ENCODE data around the gene SLC43A1. TPM values are rescaled to one million over a fixed set of nuclear protein-coding genes. Genes with fewer than 3 reads are reported as not detected.

The SLC43A1 gene
- total RNA-seq, 1 experiment from 2014 or later, result 27.1 TPM

DNA sequence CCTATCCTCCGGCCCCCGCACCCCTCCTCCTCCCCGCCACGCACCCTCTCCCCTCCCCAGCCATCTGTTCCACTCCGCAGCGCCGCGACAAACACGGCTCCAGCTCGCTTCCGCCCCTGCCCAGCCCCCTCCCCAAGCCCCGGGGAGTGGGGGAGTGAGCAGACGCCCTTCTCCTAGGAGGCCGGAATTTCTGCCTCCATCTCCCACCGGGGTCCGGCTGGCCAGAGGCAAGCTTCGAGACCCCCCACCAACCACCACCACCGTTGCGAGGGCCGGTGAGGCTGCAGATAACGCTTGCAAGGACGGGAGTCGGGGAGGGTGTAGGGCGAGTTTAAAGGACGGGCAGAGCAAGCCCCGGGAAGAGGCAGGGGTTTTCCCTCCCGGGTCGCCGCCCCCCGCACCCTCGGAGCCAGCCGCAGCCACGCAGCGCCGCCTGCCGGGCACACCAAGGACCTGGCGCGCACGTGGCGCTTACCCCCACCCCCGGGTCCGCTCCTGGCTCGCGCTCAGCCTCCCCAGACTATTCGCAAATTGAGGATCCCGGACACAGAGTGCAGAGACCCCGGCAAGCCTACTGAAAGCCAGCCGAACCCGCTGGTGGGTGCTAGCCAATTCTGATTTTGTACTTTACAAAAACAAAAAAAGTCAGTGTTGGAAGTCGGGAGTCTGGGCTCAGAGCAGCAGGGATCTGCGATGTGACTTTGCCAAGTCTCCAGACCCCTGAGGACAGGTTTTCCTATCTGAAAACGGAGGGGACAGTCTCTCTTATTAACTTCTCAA, 32.5 kb downstream of the SLC43A1 start (continued):
- TF ChIP-seq, protein P1, sequence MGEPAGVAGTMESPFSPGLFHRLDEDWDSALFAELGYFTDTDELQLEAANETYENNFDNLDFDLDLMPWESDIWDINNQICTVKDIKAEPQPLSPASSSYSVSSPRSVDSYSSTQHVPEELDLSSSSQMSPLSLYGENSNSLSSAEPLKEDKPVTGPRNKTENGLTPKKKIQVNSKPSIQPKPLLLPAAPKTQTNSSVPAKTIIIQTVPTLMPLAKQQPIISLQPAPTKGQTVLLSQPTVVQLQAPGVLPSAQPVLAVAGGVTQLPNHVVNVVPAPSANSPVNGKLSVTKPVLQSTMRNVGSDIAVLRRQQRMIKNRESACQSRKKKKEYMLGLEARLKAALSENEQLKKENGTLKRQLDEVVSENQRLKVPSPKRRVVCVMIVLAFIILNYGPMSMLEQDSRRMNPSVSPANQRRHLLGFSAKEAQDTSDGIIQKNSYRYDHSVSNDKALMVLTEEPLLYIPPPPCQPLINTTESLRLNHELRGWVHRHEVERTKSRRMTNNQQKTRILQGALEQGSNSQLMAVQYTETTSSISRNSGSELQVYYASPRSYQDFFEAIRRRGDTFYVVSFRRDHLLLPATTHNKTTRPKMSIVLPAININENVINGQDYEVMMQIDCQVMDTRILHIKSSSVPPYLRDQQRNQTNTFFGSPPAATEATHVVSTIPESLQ (CRISPR knock-in tag; IDR thresholded peaks at IDR 0.05), result no peak
- TF ChIP-seq, protein P2, sequence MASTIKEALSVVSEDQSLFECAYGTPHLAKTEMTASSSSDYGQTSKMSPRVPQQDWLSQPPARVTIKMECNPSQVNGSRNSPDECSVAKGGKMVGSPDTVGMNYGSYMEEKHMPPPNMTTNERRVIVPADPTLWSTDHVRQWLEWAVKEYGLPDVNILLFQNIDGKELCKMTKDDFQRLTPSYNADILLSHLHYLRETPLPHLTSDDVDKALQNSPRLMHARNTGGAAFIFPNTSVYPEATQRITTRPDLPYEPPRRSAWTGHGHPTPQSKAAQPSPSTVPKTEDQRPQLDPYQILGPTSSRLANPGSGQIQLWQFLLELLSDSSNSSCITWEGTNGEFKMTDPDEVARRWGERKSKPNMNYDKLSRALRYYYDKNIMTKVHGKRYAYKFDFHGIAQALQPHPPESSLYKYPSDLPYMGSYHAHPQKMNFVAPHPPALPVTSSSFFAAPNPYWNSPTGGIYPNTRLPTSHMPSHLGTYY (CRISPR knock-in tag; IDR thresholded peaks at IDR 0.05), result no peak
- TF ChIP-seq MXD4 (CRISPR knock-in tag; IDR thresholded peaks at IDR 0.05; ENCODE audit: borderline replicate concordance) (no peak), ZNF138 (CRISPR knock-in tag; conservative IDR thresholded peaks at IDR 0.05) (0 out of 2 replicates have a peak, but pooled peaks have one; percentile 23), NR2C2 (CRISPR knock-in tag; IDR thresholded peaks at IDR 0.05) (no peak), ZNF263 (CRISPR knock-in tag; IDR thresholded peaks at IDR 0.05; ENCODE audit: low read depth) (no peak), CREB1 (CRISPR knock-in tag; IDR thresholded peaks at IDR 0.05) (0 out of 2 replicates have a peak, but pooled peaks have one; percentile 52), IRF2 (CRISPR knock-in tag; IDR thresholded peaks at IDR 0.05; ENCODE audit: borderline replicate concordance, low read depth) (no peak), PRRX2 (CRISPR knock-in tag; IDR thresholded peaks at IDR 0.05) (0 out of 2 replicates have a peak, but pooled peaks have one; percentile 73), JAZF1 (CRISPR knock-in tag; IDR thresholded peaks at IDR 0.05) (no peak)
- TF ChIP-seq, protein P3, sequence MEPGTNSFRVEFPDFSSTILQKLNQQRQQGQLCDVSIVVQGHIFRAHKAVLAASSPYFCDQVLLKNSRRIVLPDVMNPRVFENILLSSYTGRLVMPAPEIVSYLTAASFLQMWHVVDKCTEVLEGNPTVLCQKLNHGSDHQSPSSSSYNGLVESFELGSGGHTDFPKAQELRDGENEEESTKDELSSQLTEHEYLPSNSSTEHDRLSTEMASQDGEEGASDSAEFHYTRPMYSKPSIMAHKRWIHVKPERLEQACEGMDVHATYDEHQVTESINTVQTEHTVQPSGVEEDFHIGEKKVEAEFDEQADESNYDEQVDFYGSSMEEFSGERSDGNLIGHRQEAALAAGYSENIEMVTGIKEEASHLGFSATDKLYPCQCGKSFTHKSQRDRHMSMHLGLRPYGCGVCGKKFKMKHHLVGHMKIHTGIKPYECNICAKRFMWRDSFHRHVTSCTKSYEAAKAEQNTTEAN (CRISPR knock-in tag; IDR thresholded peaks at IDR 0.05), result peak; percentile 51; the same call in 1 of the 2 replicates
- TF ChIP-seq, protein P4, sequence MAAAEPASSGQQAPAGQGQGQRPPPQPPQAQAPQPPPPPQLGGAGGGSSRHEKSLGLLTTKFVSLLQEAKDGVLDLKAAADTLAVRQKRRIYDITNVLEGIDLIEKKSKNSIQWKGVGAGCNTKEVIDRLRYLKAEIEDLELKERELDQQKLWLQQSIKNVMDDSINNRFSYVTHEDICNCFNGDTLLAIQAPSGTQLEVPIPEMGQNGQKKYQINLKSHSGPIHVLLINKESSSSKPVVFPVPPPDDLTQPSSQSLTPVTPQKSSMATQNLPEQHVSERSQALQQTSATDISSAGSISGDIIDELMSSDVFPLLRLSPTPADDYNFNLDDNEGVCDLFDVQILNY (CRISPR knock-in tag; IDR thresholded peaks at IDR 0.05), result 0 out of 2 replicates have a peak, but pooled peaks have one; percentile 45
- TF ChIP-seq, protein P5, sequence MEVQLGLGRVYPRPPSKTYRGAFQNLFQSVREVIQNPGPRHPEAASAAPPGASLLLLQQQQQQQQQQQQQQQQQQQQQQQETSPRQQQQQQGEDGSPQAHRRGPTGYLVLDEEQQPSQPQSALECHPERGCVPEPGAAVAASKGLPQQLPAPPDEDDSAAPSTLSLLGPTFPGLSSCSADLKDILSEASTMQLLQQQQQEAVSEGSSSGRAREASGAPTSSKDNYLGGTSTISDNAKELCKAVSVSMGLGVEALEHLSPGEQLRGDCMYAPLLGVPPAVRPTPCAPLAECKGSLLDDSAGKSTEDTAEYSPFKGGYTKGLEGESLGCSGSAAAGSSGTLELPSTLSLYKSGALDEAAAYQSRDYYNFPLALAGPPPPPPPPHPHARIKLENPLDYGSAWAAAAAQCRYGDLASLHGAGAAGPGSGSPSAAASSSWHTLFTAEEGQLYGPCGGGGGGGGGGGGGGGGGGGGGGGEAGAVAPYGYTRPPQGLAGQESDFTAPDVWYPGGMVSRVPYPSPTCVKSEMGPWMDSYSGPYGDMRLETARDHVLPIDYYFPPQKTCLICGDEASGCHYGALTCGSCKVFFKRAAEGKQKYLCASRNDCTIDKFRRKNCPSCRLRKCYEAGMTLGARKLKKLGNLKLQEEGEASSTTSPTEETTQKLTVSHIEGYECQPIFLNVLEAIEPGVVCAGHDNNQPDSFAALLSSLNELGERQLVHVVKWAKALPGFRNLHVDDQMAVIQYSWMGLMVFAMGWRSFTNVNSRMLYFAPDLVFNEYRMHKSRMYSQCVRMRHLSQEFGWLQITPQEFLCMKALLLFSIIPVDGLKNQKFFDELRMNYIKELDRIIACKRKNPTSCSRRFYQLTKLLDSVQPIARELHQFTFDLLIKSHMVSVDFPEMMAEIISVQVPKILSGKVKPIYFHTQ (CRISPR knock-in tag; IDR thresholded peaks at IDR 0.05), result no peak
- TF ChIP-seq, protein P6, sequence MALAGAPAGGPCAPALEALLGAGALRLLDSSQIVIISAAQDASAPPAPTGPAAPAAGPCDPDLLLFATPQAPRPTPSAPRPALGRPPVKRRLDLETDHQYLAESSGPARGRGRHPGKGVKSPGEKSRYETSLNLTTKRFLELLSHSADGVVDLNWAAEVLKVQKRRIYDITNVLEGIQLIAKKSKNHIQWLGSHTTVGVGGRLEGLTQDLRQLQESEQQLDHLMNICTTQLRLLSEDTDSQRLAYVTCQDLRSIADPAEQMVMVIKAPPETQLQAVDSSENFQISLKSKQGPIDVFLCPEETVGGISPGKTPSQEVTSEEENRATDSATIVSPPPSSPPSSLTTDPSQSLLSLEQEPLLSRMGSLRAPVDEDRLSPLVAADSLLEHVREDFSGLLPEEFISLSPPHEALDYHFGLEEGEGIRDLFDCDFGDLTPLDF (CRISPR knock-in tag; IDR thresholded peaks at IDR 0.05), result no peak
- TF ChIP-seq, protein P7, sequence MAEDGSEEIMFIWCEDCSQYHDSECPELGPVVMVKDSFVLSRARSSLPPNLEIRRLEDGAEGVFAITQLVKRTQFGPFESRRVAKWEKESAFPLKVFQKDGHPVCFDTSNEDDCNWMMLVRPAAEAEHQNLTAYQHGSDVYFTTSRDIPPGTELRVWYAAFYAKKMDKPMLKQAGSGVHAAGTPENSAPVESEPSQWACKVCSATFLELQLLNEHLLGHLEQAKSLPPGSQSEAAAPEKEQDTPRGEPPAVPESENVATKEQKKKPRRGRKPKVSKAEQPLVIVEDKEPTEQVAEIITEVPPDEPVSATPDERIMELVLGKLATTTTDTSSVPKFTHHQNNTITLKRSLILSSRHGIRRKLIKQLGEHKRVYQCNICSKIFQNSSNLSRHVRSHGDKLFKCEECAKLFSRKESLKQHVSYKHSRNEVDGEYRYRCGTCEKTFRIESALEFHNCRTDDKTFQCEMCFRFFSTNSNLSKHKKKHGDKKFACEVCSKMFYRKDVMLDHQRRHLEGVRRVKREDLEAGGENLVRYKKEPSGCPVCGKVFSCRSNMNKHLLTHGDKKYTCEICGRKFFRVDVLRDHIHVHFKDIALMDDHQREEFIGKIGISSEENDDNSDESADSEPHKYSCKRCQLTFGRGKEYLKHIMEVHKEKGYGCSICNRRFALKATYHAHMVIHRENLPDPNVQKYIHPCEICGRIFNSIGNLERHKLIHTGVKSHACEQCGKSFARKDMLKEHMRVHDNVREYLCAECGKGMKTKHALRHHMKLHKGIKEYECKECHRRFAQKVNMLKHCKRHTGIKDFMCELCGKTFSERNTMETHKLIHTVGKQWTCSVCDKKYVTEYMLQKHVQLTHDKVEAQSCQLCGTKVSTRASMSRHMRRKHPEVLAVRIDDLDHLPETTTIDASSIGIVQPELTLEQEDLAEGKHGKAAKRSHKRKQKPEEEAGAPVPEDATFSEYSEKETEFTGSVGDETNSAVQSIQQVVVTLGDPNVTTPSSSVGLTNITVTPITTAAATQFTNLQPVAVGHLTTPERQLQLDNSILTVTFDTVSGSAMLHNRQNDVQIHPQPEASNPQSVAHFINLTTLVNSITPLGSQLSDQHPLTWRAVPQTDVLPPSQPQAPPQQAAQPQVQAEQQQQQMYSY (CRISPR knock-in tag; IDR thresholded peaks at IDR 0.05), result no peak
- TF ChIP-seq, protein P8, sequence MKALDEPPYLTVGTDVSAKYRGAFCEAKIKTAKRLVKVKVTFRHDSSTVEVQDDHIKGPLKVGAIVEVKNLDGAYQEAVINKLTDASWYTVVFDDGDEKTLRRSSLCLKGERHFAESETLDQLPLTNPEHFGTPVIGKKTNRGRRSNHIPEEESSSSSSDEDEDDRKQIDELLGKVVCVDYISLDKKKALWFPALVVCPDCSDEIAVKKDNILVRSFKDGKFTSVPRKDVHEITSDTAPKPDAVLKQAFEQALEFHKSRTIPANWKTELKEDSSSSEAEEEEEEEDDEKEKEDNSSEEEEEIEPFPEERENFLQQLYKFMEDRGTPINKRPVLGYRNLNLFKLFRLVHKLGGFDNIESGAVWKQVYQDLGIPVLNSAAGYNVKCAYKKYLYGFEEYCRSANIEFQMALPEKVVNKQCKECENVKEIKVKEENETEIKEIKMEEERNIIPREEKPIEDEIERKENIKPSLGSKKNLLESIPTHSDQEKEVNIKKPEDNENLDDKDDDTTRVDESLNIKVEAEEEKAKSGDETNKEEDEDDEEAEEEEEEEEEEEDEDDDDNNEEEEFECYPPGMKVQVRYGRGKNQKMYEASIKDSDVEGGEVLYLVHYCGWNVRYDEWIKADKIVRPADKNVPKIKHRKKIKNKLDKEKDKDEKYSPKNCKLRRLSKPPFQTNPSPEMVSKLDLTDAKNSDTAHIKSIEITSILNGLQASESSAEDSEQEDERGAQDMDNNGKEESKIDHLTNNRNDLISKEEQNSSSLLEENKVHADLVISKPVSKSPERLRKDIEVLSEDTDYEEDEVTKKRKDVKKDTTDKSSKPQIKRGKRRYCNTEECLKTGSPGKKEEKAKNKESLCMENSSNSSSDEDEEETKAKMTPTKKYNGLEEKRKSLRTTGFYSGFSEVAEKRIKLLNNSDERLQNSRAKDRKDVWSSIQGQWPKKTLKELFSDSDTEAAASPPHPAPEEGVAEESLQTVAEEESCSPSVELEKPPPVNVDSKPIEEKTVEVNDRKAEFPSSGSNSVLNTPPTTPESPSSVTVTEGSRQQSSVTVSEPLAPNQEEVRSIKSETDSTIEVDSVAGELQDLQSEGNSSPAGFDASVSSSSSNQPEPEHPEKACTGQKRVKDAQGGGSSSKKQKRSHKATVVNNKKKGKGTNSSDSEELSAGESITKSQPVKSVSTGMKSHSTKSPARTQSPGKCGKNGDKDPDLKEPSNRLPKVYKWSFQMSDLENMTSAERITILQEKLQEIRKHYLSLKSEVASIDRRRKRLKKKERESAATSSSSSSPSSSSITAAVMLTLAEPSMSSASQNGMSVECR (CRISPR knock-in tag; IDR thresholded peaks at IDR 0.05; ENCODE audit: borderline replicate concordance), result peak; percentile 54; the same call in 1 of the 2 replicates
- TF ChIP-seq, protein P9, sequence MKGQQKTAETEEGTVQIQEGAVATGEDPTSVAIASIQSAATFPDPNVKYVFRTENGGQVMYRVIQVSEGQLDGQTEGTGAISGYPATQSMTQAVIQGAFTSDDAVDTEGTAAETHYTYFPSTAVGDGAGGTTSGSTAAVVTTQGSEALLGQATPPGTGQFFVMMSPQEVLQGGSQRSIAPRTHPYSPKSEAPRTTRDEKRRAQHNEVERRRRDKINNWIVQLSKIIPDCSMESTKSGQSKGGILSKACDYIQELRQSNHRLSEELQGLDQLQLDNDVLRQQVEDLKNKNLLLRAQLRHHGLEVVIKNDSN (CRISPR knock-in tag; IDR thresholded peaks at IDR 0.05), result peak; percentile 74; the same call in 1 of the 2 replicates
